COLO829 (cell line): ENCODE results near the gene IL7R.
"Not testable (repeated sequence)": the region's sequence is repeated elsewhere in the genome, so short reads cannot be mapped to it uniquely, and the experiment has no call there.

Experiments
- DNase-seq: peaks from one replicate; pipeline ENCODE4 v3.0.0; 2012; ENCODE audit warnings: low spot score

IL7R gene

DNA sequence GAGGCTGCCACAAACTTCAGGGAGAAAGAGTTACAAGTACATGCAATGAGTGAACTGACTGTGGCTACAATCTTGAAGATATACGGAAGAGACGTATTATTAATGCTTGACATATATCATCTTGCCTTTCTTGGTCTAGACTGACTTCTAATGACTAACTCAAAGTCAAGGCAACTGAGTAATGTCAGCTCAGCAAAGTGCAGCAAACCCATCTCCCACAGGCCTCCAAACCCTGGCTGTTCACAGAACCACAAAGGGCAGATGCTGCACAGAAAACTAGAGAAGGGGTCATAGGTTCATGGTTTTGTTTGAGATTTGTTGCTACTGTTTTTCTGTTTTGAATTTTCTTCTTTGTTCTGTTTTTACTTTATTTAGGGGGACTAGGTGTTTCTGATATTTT is 21.0 kb downstream of the IL7R start:
- DNase-seq = no peak

DNA sequence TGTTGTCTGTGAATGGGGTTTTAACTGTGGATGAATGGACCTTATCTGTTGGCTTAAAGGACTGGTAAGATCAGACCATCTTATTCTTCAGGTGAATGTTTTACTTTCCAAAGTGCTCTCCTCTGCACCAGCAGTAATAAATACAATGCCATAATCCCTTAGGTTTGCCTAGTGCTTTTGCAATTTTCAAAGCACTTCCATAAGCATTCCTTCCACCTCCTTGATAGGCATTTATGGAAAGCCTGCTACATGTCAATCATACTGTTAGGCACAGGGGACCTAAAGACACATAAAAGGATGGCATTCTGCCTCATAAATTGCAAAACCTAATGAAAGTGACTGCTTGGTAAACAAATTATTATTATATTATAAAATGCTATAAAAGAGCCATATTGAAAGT is 21.4 kb downstream of the IL7R start:
- no peak for DNase-seq

DNA sequence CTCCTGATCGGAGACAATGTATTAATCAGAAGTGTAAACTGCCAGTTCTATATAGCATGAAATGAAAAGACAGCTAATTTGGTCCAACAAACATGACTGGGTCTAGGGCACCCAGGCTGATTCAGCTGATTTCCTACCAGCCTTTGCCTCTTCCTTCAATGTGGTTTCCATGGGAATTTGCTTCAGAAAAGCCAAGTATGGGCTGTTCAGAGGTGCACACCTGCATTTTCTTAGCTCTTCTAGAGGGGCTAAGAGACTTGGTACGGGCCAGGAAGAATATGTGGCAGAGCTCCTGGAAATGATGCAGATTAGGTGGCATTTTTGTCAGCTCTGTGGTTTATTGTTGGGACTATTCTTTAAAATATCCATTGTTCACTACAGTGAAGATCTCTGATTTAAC is 22.4 kb downstream of the IL7R start:
- DNase-seq = no peak

DNA sequence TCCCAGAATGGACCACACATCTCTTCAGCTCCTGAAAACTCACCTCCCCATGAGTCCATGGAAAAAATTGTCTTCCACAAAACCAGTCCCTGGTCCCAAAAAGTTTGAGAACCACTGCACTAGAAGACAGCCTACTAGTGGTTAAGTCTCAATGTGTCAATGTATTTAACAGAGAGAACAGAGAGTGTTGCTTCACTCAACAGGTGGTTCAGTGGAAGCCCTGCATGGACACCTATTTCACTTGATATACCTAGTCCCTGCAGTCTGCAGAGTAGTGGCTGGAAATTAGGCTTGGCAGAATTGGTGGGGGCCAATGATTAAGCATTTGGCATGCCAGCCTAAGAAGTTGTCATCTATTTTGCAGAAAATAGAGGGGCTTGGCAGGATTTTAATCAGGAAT is 23.0 kb downstream of the IL7R start:
- DNase-seq = no peak

DNA sequence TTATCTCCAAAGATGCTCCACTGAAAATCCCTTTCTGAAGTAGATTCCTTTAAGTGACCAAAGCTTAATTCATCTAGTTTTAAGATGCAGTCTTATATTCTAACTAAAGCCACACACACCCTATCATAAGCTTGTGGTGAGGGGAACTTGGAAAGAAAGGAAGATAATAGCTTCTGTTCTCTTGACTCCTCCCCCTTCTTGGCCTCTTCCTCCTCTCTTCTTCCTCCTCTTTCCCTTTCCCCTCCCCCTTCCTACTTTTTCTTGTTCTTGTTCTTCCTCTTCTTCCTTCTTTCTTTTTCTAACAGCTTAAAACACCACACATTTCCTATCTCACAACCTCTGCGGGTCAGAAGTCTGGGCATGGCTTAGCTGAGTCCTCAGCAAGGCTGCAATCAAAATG is 23.5 kb downstream of the IL7R start:
- no peak for DNase-seq

DNA sequence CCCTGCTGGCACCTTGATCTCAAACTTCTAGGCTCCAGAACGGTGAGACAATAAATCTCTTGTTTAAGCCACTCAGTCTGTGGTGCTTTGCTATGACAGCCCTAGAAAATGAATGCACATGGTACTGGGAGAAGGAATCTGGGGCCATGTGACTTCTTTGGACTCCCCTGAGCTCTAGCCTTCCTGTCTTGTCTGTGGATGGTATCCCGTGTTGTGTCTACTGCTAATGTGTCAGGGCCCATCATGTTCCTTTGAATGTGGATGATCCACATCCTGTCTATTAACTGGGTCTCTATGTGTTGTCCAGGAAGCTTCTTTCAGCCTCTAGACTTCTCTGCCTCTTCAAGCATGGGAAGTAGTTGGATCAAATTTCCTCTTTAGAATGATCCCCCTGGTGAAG is 25.1 kb downstream of the IL7R start:
- peak; percentile 22 for DNase-seq

DNA sequence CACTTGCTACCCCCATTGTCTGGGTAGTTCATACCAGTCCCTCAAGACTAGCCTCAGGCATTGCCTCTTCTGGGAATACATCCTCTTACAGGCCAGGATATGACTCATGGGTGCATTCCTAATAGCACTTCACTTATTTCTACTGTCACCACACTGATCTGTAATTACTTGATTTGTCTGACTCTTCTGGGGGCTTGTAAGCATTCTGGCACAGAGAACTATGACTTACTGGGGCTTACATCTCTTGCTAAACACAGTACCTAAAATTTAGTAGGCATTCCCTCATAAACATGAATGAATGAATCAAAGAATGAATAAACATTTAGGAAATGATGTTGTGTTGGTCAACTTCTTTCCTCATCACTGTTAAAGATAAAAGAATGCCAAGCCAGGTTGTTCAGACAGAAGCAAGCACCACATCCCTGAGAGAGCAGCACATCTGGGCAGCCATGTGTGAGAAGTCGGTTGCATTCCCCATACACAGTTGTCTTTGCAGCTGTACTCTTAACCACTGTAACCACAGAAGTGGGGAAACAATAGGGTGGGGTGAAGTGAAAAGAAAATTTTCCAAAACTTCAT is 27.6 kb downstream of the IL7R start:
- peak; percentile 74 for DNase-seq

DNA sequence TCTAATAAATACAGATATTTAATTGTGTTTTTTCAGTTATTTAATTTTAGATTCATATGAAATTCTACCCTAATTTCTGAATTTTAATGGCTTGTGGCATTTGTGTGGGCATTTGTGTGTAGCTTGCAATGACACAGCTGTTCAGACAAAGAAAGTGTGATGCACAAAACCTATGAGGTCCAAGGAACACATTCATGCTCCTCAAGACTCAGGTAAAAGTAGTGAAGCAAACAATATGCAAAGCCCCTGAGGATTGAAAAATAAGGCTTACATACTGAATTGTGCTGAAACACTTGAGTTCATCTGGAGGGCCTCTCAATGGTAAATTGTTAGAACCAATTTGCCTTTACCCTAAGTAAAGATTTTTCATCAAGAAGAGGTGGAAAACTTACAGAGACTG is 28.1 kb downstream of the IL7R start:
- no peak for DNase-seq

DNA sequence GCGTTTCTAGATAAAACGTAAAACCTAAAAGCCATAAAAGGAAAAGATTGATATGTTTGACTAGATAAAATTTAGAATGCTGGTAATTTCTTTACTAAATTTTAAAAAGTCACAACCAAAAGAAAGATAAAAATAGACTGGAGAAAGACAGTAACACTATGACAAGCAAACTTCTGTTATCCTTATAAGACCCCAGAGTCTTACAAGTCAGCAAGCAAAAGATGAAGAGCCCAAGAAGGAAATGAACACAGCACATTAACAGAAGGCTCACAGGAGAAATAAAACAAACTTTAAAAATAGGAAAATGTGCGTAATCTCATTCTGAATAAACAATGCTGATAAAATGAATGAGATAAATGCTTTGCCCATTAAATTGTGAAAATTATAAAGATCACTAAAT is 29.7 kb downstream of the IL7R start:
- DNase-seq = no peak

DNA sequence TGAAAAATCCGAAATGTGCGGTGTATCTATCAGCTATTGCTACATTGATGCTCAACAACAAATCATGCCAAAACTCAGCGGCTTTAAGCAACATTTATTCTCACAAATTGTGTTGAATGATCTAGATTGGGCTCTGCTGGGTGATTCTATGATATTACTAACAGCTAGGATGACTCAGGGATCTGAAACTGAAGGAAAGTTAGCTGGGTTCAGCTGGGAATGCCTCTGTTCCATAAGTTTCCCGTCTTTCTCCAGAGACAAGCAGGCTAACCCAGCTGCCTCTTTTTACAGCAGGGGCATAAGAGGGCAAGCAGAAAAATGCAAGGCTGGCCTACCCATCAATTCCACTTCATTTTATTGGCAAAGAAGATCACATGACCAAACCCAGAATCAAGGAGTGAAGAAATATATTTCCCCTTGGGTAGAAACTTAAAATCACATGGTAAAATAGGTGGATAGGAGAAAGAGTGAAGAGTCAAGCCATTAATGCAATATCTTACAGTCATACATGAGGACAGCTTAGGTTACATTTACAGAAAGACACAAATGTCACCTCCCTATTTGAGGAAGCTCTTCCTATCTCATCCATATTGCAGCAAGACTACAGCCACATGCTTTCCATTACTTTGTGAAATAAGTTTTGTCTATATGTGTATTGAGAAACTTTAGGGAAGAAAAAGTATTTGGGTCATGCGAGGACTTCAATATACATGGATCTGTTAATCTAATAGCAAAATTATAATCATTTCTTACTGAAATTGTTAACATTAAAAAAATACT is 30.8 kb downstream of the IL7R start:
- DNase-seq = no peak

DNA sequence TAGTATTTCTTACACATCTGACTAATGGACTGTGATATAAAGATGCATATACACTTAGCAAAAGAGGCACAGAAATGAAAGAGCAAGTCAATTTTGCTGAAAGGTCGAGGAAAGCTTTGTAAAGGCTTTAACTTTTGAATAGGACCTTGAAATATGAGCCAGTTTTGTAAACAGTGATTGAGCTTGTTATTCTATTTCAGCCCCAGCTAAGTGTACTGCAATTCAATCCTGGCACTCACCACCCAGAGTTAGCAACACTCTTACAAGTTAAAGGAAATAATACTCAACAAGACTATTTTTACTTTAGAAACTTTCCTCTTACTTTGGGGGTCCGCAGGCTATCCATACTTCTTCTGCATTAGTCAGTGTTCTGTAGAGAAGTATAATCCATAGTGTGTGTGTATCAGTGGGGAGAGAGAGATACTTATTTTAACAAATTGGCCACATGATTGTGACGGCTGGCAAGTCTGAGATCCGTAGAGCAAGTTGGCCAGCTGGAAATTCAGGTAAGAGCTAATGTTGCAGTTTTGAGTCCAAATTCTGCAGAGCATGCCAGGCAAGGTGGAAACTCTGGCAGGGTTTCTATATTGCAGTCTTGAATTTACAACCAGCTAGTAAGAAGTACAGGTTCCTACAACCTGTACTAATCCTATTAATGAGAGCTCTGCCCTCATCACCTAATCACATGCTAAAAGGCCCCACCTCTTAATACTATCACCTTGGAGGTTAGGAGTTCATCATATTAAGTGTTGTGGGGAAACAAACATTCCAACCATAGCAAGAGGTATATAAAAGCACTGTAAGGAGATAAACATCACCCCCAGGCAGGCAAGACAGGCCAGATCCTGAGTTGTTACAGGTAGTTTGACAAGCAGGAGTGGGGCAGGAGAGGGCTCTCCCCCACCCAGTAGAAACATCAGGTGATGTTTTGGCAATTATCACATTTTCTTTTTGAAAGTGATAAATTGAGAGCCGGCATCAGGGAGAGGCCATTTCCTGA is 33.6 kb downstream of the IL7R start:
- no peak for DNase-seq

DNA sequence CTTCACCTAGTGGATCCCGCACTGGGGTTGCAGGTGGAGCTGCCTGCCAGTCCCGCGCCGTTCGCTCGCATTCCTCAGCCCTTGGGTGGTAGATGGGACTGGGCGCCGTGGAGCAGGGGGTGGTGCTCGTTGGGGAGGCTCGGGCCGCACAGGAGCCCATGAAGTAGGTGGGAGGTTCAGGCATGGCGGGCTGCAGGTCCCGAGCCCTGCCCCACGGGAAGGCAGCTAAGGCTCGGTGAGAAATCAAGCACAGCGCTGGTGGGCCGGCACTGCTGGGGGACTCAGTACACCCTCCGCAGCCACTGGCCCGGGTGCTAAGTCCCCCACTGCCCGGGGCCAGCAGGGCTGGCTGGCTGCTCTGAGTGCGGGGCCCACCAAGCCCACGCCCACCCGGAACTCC is 36.1 kb downstream of the IL7R start:
- DNase-seq = not testable (repeated sequence)

DNA sequence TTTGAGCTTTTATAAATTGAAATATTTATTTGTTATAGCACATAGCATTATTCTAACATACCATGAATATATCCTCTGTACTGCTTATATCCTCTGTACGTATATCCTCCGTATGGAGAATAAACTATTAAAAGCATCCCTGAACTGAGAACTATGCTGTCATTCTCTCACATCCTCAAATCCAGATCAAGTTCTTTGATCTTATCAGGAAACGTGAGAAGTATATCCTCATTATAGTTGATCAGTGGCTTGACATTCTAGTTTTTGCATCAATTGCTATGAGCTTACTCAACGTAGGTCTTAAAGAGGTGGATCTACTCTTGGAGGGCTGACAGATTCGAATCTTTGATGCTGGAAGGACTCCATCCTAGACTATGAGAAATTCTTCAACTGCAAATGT is 37.4 kb downstream of the IL7R start:
- DNase-seq = no peak

DNA sequence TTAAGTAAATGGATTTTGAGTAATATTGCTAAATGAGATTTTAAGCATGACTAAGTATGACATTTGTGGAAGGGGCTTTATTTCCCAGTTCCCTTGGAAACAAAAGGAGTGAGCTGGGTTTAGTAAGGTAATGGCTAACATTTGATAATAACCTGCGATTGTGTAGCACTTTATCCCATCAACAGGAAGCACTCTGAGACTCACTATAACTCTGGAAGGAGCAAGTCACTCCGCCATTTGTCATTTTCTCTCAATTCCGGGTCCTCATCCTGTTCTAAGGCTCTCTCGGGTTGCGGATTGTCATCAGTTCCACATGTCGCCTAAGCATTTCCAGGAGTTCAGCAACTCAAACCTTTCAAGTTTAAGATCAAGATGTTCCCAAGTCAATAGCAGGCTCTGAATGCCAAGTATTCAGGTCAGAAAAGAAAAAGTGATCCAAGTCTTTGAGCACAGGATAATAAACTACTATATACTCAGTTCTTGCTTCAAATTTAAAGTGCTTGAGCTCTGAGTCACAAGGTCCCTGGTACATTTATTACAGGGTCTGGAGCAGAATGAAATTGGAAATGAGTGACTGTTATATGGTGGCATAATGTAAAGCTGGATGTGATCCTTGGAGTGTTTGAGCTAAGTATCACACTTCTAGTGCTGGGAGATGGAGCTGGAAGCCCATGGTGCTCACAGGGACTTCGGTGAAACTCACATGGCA is 42.4 kb downstream of the IL7R start:
- no peak for DNase-seq

DNA sequence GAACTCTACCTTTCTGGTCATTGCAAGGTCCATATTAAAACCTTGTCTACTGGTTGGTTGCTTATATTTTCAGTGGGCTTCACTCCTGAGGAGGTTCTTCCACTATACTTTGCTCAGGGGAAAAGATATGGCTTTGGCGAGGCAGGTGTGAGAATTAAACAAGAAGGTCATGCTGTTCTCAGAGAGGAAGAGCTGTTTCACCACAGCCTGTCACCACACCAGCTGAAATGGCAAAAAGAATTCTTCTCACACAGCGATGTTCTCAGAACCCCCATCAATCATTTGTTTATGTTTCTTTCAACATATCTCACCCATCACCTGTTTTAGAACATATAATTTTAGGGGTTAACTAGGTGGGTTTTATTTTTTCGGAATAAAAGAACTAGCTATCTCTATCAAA is 43.1 kb downstream of the IL7R start:
- DNase-seq = no peak

DNA sequence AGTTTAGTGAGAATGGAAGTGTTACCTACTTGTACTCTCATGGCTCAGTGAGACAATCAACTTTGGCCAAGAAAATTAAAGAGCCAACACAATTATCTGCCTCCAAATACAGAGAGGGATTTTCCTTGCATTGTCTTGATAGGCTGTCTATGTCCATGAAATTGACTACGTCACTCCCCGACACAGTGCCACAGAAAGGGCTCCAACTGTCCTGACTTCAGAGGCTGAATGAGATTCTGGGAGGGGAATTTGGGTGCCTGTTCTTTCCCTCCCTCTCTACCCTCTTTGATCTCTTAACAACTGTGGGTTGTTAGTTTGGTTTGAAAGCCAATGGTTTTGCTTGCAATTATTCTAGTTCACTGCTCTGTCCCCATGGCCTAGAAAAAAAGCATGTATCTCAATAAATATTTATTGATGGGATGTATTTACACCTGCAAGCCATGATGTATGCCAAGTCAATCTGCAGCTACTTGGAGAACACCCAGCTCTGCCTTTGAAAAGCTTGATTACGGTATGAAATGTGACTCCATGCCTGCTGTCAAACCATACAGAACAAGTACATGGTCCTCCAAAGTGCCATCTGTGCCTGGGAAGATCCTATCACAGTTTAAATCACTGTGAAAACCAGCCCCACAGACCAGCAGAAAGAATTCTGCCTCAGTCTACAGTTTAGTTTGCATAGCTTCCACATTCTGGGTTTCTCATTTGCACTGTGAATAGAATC is 44.4 kb downstream of the IL7R start:
- DNase-seq = no peak

DNA sequence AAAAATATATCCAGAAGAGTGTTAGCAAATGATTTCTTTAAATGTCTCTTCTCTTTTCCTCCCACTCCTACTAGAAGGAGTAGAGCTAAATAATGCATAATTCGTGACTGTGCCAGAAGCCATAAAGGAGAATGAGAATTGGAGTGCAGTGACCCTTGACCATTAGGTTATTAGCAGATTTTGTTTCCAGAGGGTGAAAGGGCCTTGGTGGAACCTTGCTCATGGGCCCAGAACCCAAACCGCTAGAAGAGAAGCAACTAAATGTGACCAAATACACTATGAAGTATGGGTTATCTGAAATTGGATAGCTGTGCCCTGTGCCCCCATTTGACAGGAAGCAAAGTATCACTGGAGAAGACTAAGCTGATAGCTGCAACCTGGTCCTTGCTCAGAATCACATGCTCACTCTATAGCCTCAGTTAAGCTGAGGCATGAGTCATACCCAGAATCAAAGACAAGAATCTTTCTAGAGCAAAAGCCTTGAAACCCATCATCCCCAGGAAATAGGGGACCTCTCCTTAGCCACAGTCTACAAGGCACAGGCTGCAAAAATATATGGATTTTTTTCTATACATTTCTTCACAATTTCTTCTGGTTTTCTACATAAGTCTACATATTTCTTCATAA is 45.5 kb downstream of the IL7R start:
- DNase-seq = no peak

DNA sequence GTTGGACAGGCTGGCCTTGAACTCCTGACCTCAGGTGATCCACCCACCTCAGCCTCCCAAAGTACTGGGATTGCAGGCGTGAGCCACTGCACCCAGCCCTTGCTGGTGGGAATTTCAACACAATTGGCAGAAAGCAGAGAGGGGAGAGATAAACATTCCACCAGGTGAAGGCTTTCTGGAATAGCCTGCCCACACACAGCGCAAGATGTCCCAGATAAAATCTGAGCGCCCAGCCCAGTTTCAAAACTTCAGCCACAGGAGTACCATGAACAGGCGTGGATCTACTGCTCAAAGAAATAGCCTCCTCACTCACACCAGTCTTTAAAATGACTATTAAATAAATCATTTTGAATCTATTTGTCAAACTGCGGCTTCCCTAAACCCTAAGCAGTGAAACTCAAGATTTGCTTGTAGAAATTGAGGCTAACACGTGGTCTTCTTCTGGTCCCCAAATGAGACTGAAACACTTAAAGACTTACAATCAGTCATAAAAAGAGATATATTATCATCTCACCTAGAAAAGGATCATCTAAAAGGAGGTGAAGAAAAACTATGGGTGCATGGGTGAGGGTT is 47.0 kb downstream of the IL7R start:
- DNase-seq = no peak

DNA sequence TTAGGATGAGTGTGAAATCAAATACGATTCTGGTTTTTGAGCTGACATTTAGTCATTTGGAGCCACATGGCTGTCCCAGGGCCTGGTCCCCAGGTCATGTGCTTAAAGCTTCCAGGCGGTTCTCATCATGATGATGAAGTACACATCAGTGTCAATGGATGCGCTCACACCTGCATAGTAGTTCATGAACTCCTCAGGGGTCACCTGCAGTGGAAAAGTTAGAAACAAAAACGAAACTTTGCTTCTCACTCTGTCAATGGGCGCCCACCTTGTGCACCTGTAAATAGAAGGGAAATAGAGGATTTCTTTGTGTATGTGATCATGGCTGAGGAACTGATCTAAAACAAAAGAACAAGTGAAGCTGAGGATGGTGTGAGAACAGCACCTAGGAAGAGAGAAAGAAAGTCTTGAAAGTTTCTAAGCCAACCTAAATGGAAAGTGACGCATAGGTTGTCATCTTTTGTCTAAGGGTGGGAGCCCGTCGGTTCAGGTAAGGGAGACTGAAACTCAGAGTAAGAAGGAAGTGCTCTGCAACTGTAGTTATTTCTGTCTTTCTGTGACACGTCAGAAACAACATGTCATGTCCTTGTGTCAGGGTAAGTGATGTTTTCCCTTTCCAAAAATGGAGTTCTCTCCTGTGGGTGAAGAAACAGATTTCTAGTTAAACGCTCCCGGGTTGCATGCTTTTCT is 47.9 kb downstream of the IL7R start:
- DNase-seq = no peak

DNA sequence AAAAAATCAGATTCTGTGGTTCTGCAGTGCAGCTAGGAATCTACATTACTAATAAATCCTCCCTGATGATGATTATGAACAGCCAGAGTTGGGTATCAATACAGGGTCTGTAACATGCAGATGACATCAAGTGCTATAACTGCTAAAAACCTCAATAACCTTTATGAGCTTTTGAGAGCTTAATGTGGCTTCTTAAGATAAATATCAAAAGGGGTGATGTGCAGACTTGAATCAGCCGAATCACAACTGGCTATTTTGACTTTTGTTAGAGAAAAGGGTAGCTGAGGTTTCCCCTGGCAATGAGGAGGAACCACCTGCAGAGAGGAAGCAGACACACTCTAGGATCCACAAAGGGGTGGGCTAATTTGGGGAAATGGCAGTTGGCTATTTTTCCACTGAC is 51.5 kb downstream of the IL7R start:
- no peak for DNase-seq
